Hematopoietic multipotent progenitor cell treated with erythropoietin and hydrocortisone succinate and interleukin-3 and kit ligand, for 8 days (in vitro differentiated cells): ENCODE measurements around the gene RPS6KA2.

Experiments used
- DNase-seq: peaks from one replicate; pipeline ENCODE4 v3.0.0-alpha.2; 2015

Gene RPS6KA2

GRCh38 chr6:166497087-166497899 lies 129.8 kb downstream of the RPS6KA2 start:
- DNase-seq = no peak

DNA sequence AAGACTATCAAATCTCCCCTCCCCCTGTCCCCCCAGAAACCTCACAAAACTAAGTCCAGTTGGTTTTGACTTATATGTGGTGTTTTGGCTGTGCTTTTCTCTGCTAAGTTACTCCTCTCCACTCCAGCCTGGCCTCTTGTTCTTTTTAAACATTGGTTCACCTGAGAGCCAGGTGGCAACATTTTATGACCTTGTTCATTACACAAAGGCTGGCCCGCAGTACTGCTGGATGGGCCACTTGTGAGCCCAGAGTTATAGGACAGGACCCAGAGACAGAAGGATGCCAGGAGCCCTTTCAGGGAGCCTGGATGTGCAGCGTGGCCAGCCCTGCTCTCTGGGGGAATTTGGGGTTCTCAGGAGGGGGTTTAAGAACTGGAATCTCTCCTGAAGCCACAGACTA lies 130.6 kb downstream of the RPS6KA2 start:
- DNase-seq = no peak

GRCh38 chr6:166495487-166496314 lies 131.3 kb downstream of the RPS6KA2 start:
- no peak for DNase-seq

GRCh38 chr6:166494757-166495486 lies 132.1 kb downstream of the RPS6KA2 start:
- no peak for DNase-seq

GRCh38 chr6:166494101-166494441 lies 133.0 kb downstream of the RPS6KA2 start:
- DNase-seq = no peak

DNA sequence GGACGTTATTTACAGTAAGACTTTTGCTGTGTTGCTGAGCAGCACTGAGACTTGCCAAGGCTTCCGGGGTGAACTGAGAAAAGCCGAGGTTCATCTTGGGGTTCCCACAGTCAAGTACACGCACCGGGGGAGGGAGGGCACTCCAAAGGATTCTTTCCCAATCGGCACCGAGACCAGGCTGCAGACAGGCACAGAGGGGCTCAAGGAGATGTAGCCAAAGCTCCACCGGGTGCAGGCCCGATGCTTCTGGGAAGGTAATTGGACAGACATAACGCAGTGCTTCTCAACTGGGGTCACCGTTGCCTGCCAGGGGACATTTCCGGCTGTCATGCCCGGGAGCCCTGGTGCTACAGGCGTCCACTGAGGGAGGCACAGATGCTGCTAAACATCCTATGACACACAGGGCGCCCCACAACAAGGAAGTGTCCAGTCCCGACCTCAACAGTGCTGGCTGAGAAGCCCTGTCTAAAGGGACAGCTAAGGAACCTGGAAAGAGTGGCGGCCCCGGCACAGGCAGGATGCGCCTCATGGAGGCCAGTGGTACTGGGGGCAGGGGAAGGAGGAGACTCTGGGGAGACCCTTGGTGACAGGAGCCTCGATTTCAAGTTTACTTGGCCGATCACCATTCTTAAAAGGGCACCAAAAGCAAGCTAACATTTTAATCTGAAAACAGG lies 133.5 kb downstream of the RPS6KA2 start:
- no peak for DNase-seq

DNA sequence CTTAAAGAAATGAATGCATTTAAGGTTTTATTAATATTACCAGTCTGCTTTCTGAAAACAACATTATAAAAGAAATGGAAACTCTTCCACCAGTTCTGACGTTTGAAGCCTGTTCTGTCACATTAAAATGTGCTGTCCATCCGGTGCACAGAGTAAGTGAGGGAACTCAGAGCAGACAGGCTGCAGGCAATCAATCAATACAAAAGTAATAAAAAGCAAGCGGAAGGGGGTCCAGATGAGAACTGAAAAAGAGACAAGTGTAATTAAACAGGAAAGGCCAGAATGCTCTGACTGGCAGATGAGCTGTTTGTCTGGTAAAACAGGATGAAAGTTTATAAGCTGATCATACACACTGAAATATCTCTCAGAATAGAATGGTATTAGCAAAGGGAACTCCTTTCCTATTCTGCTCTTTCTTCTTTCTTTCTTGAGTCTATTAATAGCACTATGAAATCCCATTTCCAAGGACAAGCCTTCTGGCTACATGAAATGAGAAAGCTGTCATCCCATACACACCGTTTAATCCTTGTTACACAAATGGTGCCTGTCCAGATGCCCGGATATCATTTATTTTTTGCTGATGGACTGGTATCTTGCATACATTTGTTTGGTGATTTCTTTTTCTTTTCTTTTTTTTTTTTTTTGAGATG lies 134.8 kb downstream of the RPS6KA2 start:
- DNase-seq = no peak

GRCh38 chr6:166490671-166491500 lies 136.2 kb downstream of the RPS6KA2 start:
- peak; percentile 76 for DNase-seq

- DNase-seq = no peak
Observed at GRCh38 chr6:166489301-166490155, 137.5 kb downstream of the RPS6KA2 start.

DNA sequence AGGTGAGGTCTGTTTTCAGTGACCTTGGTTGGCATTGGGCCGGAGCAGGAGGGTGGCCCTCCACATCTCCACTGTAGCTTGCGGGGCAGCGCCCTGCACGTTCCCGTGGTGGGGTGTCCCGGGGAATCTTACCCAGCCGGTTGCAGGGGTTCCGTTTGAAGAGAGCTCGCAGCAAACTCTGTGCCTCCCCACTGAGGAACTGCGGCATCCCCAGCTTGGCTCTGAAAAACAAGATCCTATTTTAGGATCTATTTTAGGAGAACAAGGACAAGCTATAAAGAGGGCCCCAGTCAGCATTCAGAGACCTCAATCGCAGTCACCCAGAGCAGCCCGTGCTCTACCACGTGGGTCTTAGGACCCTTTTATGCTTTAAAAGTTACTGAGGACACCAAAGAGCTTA lies 138.3 kb downstream of the RPS6KA2 start:
- DNase-seq = no peak

- peak; percentile 80 for DNase-seq
Observed at GRCh38 chr6:166488076-166488685, 138.9 kb downstream of the RPS6KA2 start.

DNA sequence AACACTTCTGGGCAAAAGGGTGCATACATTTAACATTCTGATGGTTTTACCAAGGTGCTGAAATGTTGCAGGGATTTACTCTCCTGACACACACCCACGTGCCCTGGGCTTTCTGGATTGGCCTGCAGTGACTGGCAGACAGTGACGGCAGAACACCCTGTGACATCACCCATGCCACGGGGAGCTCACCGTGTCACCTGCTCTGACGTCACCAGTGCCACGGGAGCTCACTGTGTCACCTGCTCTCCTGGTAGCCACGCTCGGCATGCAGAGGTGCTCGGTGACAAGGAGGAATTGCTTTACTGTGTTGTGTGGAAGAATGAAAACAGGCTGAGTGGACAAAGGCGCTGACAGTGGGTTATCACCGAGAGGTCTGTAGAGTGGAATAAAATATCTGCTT lies 139.9 kb downstream of the RPS6KA2 start:
- no peak for DNase-seq

DNA sequence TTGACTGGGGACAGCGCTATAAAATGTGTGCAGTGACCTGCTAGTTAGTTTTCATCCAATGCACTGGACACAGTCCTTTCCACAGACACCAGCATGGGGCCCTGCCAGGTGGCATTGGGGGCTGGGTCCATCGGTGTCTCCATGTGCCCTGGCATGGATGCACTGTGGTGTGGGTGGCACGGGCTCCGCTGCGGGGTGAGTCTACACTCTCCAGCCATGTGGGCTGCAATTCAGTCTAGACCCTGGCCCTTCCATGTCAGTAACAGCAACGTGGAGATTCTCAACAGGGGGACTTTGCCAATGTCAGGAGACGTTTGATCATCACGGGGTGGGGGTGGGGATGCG lies 140.5 kb downstream of the RPS6KA2 start:
- no peak for DNase-seq

GRCh38 chr6:166485651-166486535 lies 141.2 kb downstream of the RPS6KA2 start:
- DNase-seq = no peak

DNA sequence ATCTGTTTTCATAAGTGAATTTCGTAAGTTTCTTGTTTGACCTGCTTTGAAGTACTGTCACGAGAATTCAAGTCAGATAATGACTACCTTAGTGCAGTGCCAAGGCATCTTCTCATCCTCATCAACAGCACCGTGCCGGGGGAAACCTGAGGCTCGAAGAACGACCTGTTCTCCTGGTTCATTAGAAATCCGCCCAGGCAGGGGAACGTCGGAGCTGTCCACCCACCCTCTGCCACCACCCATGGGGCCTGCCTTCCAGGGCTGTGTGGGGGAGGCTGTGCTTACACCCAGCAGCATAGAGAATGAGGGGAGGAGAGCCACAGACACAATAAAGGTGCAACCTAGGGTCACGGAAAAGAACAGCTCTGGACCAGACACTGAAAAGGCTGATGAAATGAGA lies 142.2 kb downstream of the RPS6KA2 start:
- DNase-seq = no peak

- no peak for DNase-seq
Observed at GRCh38 chr6:166483573-166484250, 143.3 kb downstream of the RPS6KA2 start.

DNA sequence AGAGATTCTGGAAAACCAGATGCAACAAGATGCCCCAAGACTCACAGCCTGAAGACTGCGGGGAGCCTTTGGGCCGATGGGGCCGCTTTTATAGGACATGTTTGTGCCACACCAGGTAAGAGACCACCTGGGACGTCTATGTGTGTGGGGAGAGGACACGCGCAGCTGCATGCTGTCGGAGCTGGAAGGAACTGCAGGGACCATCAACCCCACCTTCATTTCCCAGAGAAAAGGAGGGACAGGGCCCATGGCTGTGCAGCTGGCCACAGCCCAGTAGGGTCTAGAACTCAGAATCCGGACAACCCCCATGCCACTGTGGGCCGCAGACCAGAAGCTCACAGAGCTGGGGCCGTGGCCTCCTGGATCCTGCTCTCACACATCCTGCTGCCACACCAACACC lies 144.0 kb downstream of the RPS6KA2 start:
- DNase-seq = no peak

- no peak for DNase-seq
Observed at GRCh38 chr6:166478782-166479592, 148.1 kb downstream of the RPS6KA2 start.
